NCI-H2227 (cell line): ENCODE measurements around the gene HINT2.

Experiments used
- DNase-seq: peaks from one replicate; lab custom pipeline; 2025; ENCODE audit not compliant: unreplicated experiment; lab: John Stamatoyannopoulos, UW

HINT2 gene

DNA sequence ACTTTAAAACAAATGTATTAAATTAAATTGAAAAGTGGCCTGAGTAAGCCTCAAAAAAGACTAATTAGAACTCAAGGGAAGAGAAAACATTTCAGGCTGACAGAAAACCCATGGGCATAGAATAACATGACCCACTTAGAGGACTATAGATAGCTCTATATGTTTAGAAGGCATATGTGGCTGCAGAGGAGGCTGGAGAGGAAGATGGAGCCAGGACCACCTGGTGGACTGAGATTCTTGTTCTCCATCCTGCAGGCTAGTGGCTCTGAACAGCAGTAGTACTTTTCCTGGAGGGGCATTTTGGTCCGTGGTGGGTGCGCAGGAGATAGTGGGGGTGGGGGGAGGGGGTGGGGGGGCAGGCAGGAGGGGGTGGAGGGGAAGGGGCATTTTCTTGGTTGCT lies 33.8 kb downstream of the HINT2 start:
- no peak for DNase-seq

DNA sequence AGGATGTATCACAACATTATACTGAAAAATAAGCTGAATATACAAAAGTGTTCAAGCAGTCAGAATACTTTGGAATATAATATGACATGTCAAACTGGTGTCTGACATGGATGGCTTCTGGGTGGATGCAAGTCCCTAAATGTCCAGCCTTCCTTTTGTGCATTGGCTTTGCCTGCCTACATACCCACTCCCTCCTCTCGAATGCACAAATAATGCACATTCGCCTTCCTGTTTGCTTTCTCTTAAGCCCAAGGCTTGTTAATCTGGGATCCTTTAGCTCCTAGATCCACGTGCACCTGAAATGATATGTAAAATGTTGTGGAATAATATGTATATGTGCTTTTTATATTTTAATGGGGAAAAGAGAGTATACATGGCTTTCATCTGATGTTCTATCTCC lies 36.3 kb downstream of the HINT2 start:
- no peak for DNase-seq

DNA sequence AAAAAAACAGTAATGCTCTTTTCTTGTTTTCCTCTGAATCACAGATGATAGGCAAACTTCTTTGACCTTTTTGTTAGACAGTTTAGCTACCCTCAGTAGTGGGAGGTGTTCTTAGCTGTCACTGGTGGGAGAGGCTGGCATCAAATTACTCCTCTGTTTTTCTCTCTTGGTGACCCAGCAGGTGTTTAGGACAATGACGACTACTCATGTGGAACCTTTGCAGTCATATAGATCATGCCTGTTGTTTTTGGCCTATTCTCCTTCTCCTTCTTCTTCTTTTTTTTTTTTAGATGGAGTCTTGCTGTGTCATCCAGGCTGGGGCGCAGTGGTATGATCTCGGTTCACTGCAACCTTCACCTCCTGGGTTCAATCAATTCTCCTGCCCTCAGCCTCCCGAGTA lies 38.8 kb downstream of the HINT2 start:
- DNase-seq: no peak

DNA sequence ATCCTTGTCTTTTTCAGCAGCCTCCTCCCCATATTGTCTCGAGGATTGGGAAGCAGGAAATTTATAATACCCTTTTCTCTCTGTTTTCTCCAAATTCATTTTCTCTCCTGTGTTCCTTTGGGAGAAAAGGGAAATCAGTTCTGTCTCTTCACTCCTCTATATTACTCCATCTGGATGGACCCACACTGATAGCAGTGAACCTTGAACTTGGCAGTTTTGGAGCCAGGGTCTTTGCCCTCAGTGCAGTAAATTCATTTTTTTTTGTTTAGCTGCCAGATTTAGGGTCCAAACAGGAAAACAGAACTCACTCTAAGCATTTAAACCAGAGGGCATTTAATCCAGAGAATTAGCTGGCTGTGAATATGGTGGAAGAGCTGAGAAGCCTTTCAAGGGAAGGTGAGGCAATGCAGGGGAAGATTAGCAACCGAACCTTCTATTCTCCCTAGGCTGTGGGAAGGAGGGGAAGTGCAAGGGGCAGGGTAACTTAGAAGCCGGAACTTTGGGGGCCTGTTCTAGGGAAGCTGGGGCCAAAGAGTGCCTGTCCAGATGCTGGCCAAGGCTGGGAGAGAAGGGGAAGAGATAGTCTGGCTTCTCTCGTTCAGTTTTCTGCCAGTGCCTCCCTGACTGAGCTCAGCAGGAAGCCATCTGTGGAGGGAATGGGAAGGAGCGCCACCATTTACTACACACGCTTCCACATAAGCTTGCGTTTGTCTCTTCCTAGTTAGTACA lies 39.8 kb downstream of the HINT2 start:
- DNase-seq: peak; percentile 14

DNA sequence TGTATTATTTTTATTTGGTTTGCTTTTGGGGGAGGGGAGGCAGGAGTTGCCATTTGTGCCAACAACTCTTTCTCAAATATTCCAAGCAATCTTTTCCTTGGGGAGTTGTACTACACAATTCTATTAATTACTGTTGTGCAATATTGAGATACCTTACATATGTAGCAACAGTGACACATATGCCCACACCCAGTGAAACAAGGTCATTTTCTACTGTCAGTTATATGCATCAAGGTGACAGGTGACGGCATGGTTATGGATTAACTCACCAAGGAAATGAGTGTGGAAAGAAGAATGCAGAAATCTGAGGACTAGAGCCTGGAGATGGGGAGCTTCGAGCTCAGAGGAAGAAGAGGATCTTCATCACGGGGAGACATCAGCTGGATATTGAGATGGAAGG lies 42.9 kb downstream of the HINT2 start:
- DNase-seq: no peak

DNA sequence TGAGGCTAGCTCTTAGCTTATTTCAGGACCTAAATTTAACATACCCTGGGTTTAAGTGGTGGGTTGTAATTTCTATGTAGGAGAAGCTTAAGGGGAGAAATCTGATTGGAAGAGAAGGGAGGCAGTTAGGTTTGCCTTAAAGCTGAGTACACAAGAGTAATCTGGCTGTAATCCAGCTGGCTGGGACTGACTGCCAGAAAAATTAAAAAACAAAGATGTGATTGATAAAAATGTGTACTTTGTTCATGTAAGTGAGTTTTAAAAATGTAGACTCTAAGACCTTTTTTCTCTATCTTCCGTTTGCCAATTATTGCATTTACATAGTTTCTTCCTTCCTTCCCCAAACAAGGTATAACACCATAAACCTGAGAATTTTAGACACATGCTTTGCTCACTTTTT lies 43.3 kb downstream of the HINT2 start:
- no peak for DNase-seq

DNA sequence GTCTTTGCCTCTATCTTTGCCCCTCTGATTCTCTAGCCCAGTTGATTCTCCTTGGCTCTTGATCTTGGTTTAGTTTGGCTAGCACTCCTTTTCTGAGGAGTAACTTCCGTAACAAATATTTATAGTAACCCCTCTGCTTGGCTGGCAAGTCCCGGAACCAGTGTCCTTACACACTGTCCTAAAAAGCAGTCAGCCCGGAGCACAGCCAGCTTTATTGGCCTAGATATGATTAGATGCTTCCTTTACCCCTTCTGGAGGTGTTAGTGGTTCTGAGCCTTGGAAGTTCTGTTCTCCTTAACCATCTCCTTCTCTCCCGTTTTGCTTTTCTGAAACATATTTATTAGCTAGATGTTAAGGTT lies 43.8 kb downstream of the HINT2 start:
- no peak for DNase-seq

DNA sequence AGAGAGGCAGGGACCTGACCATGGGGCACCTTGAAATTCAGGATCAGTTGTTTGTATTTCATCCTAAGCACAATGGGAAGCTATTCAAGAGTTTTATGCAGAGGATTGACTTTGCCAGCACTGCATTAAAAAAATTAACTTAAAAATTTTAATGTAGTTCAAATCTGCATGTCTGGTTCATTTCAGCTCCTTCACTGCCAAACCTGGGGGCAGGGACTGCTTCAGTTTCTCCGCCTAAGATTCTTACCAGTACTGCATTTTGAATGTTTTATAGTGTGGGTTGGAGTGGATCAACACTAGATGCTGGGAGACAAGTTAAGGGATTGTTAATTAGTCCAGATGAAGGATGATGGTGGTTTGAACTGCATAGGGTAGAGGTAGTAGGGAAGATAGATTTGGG lies 45.1 kb downstream of the HINT2 start:
- no peak for DNase-seq

DNA sequence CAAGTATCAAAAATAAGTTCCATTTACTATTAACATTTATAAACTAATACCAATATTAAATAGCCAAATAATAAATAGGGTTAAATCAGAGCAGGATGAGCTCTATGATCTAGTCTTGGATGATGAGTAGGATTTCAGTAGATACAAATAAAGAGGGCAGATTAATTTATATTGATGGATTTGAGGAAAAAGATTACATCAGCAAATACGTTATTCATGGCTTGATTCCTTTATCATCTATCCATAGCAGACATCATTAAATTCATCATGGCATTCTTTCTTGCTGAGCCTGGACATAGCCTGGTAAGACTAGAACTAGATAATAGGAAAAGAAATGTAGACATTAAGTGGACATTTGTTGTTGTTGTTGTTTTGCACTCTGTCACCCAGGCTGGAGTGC lies 47.4 kb downstream of the HINT2 start:
- DNase-seq: no peak

DNA sequence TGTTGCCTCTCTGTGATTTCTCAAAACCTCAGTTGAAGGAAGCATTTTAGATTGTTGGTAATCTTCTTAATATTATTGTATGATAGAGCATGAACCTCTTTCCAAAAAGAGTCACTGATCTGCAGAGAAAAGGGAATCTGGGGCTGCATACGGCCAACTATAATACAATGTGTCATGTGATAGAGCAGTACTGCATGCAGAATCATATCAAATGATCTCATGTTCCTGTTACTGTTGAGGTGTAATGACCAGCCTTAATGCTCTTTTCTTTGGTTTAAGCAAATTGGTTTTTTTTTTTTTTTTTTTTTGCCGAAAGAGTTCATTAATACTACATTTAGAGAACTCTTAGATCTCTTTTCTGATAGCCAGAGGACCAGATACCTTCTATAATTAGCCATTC lies 47.8 kb downstream of the HINT2 start:
- no peak for DNase-seq

DNA sequence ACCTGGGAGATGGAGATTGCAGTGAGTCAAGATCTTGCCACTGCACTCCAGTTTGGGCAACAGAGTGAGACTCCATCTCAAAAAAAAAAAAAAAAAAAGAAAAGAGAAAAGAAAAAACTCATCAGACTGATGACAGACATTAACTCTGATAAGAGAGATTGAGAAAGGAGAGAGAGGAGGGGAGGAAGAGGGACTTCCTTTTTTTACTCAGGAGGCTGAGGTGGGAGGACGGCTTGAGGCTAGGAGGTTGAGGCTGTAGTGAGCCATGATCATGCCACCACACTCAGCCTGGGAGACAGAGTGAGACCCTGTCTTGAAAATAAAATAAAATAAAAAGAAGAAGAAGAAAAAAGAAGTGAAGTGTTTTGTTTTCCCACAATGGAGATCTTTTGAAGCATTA lies 51.0 kb downstream of the HINT2 start:
- DNase-seq: no peak

DNA sequence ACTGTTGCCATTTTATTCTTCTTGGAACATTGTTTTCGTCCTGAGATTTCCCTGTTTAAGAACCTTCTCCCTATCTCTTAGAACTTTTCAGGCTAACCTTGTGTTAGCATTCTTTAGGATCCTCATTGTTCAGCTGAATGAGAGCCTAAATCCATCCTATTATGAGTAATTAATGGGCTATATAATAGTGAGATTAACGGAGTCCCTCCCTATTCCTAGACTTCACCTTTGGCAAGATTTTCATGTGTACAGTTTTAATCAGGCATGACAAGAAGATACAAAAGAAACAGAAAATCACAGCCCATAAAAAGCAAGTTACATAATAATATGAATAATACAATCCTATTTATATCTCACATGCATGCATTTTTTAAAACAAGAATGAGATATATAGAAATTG lies 51.7 kb downstream of the HINT2 start:
- DNase-seq: no peak
